ENCODE data around the gene DENND11.

GRCh38 chr7:141674171-141674671 lies 27.7 kb downstream of the DENND11 start:
- TF ChIP-seq POLR2A (IDR thresholded peaks at IDR 0.05) (no peak), CTCF (IDR thresholded peaks at IDR 0.05) (no peak)
